Rectal smooth muscle tissue (tissue), 1 donor: ENCODE results near the gene SNCG.
"Not testable (repeated sequence)": the region's sequence is repeated elsewhere in the genome, so short reads cannot be mapped to it uniquely, and the experiment has no call there.

Experiments
- H3K27ac ChIP-seq: one replicate; pipeline ENCODE4 v1.7.0; 2013; ENCODE audit warnings: low read depth, low read length, inconsistent platforms
- H3K27me3 ChIP-seq: one replicate; pipeline ENCODE4 v1.7.0; 2013; ENCODE audit warnings: low read length; ENCODE audit not compliant: control insufficient read depth, insufficient read depth
- H3K36me3 ChIP-seq: one replicate; pipeline ENCODE4 v1.7.0; 2013; ENCODE audit warnings: low read length; ENCODE audit not compliant: control insufficient read depth, insufficient read depth
- H3K4me1 ChIP-seq: one replicate; pipeline ENCODE4 v1.7.0; 2013; ENCODE audit warnings: low read length; ENCODE audit not compliant: control insufficient read depth, insufficient read depth
- H3K4me3 ChIP-seq: one replicate; pipeline ENCODE4 v1.7.0; 2013; ENCODE audit warnings: low read length
- H3K9ac ChIP-seq: one replicate; pipeline ENCODE4 v1.7.0; 2013; ENCODE audit warnings: low read length

Gene SNCG

GRCh38 chr10:86947806-86948205, 10.6 kb upstream of the SNCG start:
- H3K27me3 ChIP-seq, H3K36me3 ChIP-seq: not testable (repeated sequence)

GRCh38 chr10:86950349-86950748, 8.1 kb upstream of the SNCG start:
- H3K27me3 ChIP-seq: peaks cover 5% of the 10 kb centered on the region
- H3K36me3 ChIP-seq: no peaks in the 10 kb centered on the region
- no peak overlapping the region for H3K27ac ChIP-seq
- peaks cover 5% of the 10 kb centered on the region for H3K4me1 ChIP-seq
- no peak overlapping the region for H3K4me3 ChIP-seq
- H3K9ac ChIP-seq: no peak overlapping the region

More at GRCh38 chr10:86947806-86948205, 10.6 kb upstream of the SNCG start:
- not testable (repeated sequence) for H3K9ac ChIP-seq, H3K27ac ChIP-seq, H3K4me1 ChIP-seq, H3K4me3 ChIP-seq

- no peak overlapping the region for H3K27ac ChIP-seq
- H3K4me3 ChIP-seq: no peak overlapping the region
- peaks cover 3% of the 10 kb centered on the region for H3K27me3 ChIP-seq
- H3K4me1 ChIP-seq: peaks cover under 1% of the 10 kb centered on the region
- H3K36me3 ChIP-seq: no peaks in the 10 kb centered on the region
- H3K9ac ChIP-seq: no peak overlapping the region
Observed at GRCh38 chr10:86951184-86951761, 7.1 kb upstream of the SNCG start.

GRCh38 chr10:86952106-86952505, 6.3 kb upstream of the SNCG start:
- Histone ChIP-seq H3K4me1 (no peaks in the 10 kb centered on the region), H3K36me3 (no peaks in the 10 kb centered on the region), H3K4me3 (no peak overlapping the region), H3K9ac (no peak overlapping the region), H3K27me3 (no peaks in the 10 kb centered on the region), H3K27ac (no peak overlapping the region)

GRCh38 chr10:86952697-86953096, 5.7 kb upstream of the SNCG start:
- not testable (repeated sequence) for H3K4me1 ChIP-seq, H3K36me3 ChIP-seq, H3K4me3 ChIP-seq, H3K27me3 ChIP-seq, H3K9ac ChIP-seq, H3K27ac ChIP-seq

- Histone ChIP-seq H3K9ac (no peak overlapping the region), H3K36me3 (no peaks in the 10 kb centered on the region), H3K27ac (peak overlapping the region; percentile 18), H3K4me1 (no peaks in the 10 kb centered on the region), H3K4me3 (no peak overlapping the region), H3K27me3 (no peaks in the 10 kb centered on the region)
Observed at GRCh38 chr10:86953747-86954680, 4.4 kb upstream of the SNCG start.

- no peaks in the 10 kb centered on the region for H3K4me1 ChIP-seq
- H3K27ac ChIP-seq: no peak overlapping the region
- no peaks in the 10 kb centered on the region for H3K27me3 ChIP-seq
- peak overlapping the region; percentile 8 for H3K4me3 ChIP-seq
- H3K36me3 ChIP-seq: no peaks in the 10 kb centered on the region
- no peak overlapping the region for H3K9ac ChIP-seq
Observed at GRCh38 chr10:86954681-86955500, 3.5 kb upstream of the SNCG start.

GRCh38 chr10:86955501-86956194, 2.8 kb upstream of the SNCG start:
- Histone ChIP-seq H3K36me3 (no peaks in the 10 kb centered on the region), H3K27ac (no peak overlapping the region), H3K27me3 (no peaks in the 10 kb centered on the region), H3K4me1 (no peaks in the 10 kb centered on the region), H3K9ac (no peak overlapping the region), H3K4me3 (no peak overlapping the region)

- H3K4me3 ChIP-seq: no peak overlapping the region
- no peaks in the 10 kb centered on the region for H3K36me3 ChIP-seq
- H3K9ac ChIP-seq: no peak overlapping the region
- no peaks in the 10 kb centered on the region for H3K4me1 ChIP-seq
- H3K27ac ChIP-seq: peak overlapping the region; percentile 21
- H3K27me3 ChIP-seq: no peaks in the 10 kb centered on the region
Observed at GRCh38 chr10:86956195-86956847, 2.1 kb upstream of the SNCG start.

GRCh38 chr10:86956848-86957448, 1.5 kb upstream of the SNCG start:
- Histone ChIP-seq H3K27me3 (no peaks in the 10 kb centered on the region), H3K4me3 (no peak overlapping the region), H3K36me3 (no peaks in the 10 kb centered on the region), H3K4me1 (no peaks in the 10 kb centered on the region), H3K27ac (no peak overlapping the region), H3K9ac (no peak overlapping the region)

- Histone ChIP-seq H3K9ac (no peak within 1 kb of the TSS), H3K4me1 (no peaks in the 10 kb centered on the region), H3K4me3 (no peak within 1 kb of the TSS), H3K27ac (peak within 1 kb of the TSS; percentile 21), H3K27me3 (no peaks in the 10 kb centered on the region), H3K36me3 (no peaks in the 10 kb centered on the region)
Observed at GRCh38 chr10:86957471-86958115, 806 bp upstream of the SNCG start, which contains the start of gene MMRN2. MMRN2 (minus strand) TSS chr10:86957615; CDS start chr10:86957541, 74 bp downstream.
